SW 1271 (cell line): ENCODE measurements around the gene GET4.

Experiments
- DNase-seq, 2 experiments: peaks; one replicate each; lab custom pipeline; 2025; lab: John Stamatoyannopoulos, UW

Gene GET4

DNA sequence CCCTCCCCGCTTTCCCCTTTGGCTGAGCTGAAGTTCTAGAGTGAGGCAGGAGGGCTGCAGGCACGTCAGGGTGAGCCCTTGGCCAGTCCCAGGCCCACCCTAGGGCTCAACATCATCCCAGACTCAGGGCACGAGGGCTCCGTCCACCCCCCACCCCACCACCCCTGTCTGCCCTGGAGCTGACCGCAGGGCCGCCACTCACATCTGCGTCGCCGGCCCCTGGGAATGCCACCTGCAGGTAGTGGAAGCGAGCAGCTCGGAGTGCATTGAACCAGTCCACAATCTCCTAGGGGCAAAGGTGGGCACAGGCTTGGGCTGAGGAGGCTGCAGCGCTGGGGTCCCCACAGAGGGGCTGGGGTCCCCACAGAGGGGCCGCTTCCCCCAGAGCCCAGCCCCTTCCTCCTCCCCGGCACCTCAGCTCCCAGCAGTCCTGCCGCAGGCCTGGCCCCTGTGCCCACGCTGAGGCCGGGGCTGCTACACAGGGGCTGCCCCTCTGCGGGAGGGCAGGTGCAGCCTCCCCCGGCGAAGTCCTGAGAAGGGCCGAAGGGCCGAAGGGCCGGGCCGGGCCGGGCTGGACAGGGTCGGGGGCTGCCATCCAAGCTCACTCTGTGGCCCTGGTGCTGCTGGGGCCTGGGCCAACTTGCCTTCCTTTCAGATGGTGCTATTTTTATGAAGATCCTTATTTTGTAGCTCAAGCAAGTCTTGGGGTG lies 24.1 kb downstream of the GET4 start:
- DNase-seq = no peak

DNA sequence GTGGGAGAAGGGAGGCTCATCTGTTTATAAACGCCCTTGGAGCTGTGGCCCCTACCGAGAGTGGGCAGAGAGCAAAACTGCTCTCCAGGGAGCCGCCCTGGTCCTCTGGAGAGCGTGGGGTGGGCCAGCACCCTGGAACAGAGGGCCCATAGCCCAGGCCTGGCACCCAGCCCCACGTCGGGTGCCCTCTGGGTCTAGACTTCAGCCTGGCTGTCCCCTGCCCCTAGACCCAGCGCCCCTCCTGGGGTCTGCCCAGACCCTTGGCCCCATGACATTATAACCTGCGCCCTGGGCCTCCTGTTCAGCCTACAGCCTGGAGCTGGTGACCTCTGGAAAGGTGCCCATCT lies 24.7 kb downstream of the GET4 start:
- DNase-seq = no peak

DNA sequence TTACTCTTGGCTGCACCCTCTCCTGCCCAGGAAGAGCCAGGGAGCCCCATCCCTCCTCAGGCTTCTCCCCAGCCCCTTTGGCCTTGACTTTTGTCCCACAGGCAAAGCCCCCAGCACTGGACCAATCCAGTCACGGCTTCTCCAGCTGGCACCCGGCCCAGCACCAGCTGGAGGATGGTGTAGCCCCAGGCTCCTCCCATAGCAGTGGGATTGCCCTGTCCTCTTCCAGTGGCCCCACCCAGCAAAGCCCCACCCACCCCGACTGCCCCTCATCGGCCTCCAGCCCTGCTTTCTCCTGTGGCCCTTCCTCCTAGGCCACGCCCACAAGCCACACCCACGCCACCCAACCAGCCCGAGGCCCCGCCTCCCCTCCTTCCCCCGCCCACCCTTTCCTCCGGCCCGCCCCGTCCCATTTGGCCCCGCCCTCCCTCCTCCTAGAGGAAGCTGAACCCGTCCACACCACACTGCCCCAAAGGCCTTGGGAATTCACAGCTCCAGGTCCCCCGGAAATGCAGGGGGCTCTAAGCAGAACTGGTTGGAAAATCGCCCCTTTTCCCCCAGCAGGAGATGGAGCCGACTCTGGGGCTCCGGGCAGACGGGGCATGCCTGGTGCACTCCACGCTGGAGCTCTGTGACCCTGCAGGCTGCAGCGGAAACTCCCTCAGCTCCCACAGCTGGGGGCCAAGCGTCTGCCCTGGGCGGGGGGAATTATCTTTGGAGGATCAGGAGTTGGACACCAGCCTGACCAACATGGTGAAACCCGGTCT lies 25.2 kb downstream of the GET4 start:
- DNase-seq = peak; percentile 33 to 64

DNA sequence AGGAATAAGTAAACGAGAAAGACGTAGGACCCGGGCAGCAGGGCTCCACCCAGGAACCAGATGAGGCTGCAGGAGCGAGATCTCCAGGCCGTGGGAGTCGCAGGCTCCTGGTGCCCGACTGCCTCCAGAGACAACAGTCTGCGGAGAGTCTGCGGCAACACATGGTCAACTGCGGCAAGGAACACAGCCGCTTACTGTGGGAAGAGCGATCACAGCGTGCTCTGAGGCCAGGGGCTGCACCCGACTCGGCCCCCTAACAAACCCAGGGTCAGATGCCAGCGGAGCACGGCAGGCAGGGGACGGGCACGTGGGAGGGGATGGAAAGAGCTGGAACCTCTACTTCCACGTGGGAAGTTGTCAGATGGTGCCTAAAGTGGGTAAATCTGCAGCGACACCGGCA lies 26.6 kb downstream of the GET4 start:
- no peak for DNase-seq

DNA sequence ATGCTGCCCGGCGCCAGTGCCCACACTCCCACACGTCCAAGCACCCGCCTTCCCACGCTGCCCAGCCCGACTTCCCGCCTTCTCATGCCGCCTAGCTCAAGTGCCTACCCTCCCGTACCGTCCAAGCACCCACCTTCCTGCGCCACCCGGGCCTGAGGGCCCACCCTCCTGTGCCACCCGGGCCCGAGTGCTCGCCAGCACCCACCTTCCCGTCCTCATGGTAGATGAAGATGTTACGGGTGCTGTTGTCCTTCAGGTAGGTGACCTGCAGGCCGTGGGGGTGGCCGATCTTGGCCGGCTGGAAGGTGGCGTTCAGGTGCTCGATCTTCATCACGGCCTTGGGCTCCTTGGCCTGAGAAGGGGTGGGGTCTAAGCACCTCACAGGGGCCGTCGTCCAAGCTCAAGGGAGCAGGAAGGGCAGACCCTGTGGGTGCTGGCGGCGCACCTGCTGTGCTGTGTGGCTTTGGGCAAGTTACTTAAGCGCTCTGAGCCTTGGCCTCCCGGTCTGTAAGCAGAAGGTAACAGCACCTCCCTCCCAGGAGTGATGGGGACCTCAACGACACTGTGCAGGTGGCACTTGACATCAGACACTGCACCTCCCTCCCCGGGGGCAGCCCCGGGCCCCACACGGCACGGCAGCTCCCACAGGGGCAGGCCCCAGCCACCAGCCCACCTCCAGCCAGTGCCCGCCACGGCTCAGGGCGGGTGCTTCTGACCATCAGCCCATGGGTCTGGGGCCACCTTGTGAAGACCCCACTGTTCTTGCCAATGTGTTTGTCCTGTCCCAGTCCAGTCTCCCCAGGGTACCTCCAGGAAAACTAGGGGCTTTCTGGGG lies 27.8 kb downstream of the GET4 start:
- no peak for DNase-seq

DNA sequence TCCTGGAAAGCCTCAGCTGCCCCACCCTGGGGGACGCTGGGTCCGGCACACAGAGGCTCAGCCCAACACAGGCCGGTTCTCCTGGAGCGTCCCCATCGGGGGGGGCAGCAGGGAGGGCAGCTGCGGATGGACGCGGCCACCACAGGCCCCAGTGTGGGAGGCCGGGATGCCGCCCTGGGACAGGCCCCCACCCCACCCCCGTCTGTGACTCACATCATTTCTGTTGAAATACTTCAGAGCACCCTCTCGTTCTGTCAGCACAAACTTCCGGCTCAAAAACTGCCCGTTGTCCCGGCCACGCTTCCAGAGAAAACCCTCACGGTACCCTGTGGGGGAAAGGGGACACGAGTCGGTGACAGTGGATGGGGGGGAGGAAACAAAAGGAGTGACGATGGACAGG lies 28.5 kb downstream of the GET4 start:
- DNase-seq = no peak

DNA sequence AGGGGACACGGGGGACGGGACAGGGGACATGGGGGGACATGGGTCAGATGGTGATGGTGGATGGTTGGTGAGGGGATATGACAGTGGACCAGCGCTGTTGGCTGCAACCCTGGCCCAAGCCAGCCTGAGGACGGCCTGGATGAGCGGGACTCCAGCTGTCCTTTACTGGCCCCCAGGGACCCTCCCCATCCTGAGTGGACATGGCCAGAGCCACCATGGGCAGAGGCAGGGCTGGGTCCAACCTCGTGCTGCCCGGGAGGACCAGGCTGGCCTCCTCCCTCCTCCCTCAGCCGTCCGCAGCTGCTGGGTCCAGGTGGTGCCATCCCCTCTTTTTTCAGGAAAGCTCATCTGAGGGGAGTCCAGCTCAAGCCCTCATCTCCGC lies 30.4 kb downstream of the GET4 start:
- no peak for DNase-seq

DNA sequence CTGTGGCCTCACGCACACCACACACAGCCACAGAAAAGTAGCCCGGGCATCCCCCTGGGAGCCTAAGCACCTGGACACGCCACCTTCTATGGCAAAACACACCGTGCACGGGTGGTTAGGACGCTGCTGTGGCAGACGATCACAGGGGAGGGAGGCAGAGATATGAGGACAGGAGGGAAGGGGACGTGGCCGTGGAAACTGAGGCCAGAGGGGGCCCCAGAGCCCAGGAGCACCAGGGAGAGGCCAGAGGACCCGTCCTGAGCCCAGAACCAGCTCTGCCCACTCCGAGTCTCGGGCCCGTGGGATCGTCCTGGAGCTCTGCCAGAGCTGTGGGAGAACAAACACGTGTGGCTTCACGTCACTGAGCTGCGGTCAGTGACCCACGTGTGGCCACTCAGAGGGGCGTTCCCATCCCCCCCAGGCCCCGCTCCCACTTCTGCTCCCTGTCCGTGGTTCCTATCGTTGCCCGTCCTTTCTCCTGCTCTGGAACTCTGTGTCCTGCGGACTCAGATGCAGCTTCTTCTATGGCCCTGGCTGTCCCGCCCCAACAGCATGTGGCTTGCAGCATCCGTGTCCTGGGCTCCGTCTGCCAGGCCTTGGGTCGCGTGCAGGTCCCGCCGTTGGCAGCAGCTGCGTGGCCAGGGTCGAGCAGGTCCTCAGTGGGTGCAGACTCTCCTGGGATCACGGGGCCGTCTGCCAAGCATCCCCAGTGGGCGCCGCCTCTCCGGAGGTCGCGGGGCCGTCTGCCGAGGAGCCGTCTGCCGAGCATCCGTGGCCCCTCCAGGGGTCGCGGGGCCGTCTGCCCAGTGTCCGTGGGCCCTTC lies 31.0 kb downstream of the GET4 start:
- DNase-seq = no peak

DNA sequence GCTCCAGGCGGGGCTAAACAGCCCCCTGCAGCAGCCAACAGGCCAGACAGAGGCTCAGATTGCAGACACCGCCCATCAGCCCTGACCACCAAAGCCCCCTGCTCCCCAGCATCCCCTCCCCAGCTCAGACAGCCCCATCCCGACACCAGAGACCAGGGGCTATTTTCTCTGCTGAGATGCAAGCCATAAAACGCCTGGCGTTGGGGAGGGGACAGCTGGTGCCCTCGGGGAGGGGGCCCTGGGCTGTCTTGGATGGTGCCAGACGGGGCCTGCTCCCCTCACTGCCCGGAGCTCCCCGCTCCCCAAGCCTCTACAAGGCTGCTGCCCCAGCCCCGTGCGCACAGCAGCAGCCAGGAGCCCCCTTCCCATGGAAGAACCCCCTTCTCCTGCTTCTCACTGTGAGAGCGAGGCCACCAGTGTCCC lies 31.8 kb downstream of the GET4 start:
- DNase-seq = no peak

DNA sequence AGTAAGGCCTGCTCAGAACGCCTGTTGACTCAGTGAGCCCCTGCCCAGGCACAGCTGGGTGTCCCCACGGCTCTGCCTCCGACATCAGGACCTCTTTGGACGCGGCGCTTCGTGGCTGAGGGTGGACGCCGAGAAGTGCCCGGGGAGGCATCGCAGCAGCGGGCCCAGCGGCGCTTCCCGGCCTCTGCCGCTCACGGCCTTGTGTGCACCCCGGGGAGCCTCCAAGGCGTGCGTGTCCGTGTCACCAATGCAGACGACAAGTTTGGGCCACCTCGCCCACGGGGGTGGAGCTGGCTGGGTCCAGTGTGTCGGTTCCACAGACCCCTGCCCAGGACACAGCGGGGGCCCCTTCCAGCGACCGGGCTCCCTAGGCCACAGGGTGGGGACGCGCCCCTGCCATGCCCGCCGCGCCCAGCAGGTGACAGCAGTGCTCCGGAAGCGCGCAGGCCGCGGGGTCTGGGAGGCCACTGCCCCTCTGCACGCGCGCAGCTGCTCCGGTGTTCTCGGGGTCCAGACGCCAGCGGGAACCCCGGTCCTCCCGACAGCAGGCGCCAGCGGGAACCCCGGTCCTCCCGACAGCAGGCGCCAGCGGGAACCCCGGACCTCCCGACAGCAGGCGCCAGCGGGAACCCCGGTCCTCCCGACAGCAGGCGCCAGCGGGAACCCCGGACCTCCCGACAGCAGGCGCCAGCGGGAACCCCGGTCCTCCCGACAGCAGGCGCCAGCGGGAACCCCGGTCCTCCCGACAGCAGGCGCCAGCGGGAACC lies 32.4 kb downstream of the GET4 start:
- peak in 1 of 2 experiments; percentile 62 for DNase-seq

DNA sequence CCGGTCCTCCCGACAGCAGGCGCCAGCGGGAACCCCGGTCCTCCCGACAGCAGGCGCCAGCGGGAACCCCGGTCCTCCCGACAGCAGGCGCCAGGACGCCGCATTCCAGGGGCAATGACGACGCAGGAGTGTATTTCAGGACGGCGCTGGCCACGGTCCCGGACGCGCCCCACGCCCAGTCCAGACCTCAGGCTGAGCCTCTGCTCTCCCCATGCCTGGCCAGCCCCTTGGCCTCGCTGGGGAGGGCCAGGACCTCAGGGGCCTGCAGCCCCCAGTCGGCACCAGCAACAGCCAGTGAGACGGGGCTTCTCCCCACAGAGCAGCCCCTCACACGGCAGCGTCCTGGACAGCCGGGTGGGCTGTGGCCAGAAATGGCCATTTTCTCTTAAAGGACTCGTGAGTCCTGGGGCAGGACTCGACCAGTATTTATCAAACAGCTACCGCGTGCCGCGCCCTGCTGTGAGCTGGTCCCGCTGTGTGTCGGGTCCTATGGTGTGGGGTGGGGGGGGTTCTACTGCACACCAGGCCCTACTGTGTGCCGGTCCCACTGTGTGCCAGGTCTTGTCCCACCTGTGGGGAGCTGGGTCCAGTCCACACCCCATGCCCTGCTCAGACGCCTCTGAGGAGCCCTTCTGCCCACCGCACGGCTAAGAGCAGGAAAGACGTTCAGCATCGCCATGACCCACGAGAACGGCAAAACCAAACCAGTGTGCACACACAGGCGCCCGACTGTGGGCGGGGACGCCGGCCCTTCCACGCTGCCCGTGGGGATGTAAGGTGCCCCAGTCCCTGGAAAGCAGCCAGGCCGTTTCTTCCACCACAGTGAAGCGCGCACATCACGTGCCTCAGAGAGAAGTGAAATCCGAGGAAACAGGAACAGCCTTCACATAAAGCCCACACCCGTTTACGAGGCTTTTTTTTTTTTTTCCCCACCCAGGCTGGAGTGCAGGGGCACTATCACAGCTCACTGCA lies 33.3 kb downstream of the GET4 start:
- DNase-seq = peak in 1 of 2 experiments; percentile 16

DNA sequence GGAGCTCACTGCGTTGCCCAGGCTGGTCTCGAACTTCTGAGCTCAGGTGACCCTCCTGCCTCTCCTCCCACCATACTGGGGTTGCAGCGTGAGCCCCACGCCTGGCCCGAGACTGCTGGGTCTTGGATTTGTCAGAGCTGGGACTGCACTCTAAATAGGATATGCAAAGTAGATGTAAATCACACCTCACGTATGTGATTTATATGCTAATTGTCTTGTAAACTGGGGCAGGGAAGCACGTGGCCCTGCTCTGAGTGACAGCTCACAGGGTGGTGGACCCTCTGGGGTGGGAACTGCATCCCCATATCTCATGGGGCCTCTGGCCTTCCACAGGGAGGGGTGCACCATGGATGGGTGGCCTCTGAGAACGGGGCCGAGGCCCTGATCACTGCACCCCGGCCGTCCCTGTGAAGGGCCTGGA lies 34.1 kb downstream of the GET4 start:
- DNase-seq = no peak

DNA sequence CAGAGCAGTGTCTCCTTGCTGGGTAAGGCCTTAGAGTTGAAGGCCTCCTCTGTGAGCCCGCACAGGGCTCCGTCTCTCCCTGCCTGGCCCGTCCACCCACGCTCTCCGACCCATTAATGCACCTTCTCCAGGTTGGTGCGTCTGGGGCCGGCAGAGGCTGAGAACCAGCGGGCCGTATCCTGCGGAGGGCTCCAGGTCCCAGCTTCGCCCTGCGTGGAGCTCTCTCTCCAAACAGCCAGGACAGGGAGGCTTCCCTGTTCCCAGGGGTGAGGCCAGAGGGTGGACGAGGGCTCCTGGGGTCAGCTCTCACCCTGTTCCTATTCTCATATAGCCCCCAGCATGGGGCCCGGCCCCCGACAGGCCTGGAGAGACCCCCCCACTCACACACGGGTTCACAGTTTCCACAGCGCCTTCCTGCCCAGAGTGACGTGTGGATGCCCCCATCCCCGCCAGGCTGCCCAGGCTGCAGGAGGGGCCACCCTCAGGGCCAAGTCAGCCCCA lies 34.6 kb downstream of the GET4 start:
- no peak for DNase-seq

DNA sequence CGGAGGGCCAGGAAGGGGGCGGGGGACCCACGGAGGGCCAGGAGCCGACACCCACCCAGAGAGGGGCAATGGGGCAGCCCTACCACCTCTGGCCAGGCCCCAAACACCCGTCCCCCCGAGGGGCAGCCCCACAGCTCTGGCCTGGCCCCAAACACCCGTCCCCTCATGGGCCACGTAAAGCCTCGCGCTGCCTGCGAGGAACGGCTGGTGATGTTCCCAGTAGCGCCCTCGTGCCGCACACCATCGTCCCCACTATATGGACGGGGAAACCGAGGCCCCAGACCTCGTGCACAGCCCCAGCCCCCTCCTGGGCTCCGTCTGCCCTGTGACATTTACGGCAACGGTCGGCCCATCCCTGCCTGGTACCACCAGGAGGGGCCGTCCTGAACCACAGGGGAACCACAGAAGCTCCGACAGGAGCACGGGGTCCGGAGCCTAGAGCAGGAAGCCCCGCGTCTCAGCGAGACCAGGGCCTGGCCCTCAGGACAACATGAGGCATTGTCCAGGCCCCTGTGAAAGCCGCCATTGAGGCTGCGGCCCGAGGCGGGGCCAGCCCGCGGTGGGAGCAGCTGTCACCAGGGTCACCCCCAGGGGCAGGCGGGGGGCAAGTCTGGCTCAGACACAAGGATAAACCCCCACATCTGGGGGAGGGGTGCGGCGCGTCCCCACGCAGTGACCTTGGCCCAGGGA lies 35.6 kb downstream of the GET4 start:
- no peak for DNase-seq

DNA sequence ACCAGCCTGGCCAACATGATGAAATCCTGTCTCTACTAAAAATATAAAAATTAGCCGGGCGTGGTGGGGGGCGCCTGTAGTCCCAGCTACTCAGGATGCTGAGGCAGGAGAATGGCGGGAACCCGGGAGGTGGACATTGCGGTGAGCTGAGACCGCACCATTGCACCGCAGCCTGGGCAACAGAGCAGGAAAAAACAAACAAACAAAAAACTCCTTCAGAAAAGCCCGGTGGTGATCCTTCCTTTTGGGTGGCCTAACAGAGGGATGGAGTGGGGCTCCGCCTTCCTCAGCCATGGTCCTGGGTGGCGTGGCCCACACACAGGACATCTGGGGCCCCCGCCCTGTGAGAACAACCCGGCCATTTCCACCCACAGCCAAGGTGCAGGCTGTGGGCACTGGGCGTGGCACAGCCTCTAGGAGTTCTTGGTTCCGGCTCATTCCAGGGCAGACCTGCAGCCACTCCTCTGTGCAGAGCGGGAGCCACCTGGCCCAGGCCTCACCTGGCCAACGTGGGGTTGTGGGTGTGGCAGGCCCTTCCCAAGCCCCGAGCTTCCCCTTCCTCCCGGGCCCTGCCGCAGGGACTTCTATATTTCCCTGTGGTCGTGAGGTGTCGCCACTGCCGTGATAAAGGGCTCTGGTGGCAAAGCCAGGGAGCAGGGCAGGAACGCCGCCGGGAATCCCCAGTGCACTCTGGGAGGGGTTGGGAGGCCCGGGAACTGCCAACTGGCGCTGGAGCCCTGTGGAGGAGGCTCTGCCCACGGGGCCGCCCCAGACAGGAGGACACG lies 37.6 kb downstream of the GET4 start:
- no peak for DNase-seq

DNA sequence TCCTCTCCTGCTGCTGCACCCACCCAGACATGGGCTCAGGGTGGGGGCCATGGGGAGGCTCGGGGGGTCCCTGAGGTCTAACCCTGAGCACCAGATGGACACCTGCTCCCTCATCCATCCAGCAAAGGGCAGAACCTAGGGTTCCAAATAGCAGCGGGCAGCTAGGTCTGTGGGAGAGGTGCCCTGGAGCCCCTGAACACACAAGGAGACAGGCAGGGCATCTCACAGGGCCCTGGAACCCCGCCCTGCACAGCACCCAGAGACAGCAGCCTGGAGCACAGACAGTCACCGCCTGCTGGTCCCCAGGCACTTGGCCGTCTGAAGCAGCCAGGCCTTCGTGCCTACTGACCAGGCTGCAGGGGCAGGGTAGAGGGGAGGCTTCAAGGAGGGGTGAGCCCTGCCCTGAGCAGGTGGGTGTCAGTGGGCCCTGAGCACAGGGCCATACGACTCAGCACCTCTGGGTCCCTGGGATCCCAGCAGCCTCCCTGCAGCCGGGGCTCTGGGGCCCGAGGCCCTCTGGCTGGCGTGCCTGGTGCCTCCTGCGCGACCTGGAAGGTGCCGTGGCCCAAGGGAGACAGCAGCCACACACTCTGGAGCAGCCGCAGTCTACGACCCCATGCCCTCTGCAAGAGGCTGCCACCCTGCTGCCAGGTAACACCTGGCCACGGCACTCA lies 38.3 kb downstream of the GET4 start:
- DNase-seq = no peak

DNA sequence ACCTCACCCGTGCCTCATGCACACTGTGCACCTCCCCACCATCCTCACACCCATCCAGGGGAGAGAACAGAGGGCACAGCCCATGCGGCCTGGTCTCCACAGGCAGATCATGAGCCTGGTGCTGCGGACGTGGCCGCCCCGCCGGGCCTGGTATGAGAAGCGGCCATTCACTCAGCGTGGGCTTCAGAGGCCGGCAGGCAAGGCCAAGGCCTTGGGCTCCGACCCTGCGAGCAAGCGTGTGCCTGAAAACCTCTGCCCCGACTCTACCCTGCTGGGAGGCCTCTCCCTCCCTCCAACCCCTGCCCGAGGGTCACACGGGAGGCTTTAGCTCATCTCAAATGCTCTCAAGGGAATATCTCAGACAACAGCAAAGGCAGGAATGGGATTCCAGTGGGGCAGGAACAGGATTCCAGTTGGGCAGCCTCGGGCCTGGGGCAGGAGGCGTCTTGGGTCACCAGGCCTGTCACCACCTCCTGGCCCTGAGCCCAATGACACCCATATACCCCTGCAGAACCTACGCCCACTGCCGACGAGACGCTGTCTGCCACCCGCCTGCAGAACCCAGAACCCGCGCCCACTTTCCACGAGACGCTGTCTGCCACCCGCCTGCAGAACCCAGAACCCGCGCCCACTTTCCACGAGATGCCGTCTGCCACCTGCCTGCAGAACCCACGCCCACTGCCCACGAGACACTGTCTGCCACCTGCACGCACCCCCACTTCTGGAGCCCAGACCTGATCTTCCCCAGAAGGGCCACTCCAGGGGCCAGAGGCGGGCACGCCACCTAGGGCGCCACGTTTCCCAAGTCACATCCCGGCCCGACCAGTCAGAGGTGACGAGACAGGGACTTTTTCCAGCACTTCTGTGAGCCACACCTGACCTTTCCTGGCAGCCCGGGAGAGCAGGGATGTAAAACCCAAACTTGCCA lies 39.2 kb downstream of the GET4 start:
- no peak for DNase-seq
